HCT116 (cell line): ENCODE results near the gene CROT. TPM values are rescaled to one million over a fixed set of nuclear protein-coding genes. Genes with fewer than 3 reads are reported as not detected.

ENCODE experiments used
- ATAC-seq: fragments of 200-7000 bp; cut with Tn5 transposase; 2 replicates; pipeline ENCODE4 v1.9.1; 2020; ENCODE audit warnings: mild to moderate bottlenecking, moderate library complexity
- BruUV-seq: library from RNA; stranded (reverse); fragments of 400-500 nt; replicated peaks from 2 replicates; lab custom pipeline; 2021; lab: Mats Ljungman, UMichigan
- CTCF ChIA-PET: fragments of 300-600 bp; sonication (Branson Sonifier 250); formaldehyde crosslinking; loops from one replicate; lab custom pipeline; 2021; ENCODE audit warnings: antibody characterized with exemption; lab: Charles Lee
- POLR2A ChIA-PET: fragments of 300-600, 350-600 bp; sonication (Branson Sonifier 250); formaldehyde crosslinking; loops from one replicate; lab custom pipeline; 2021; ENCODE audit warnings: antibody characterized with exemption; lab: Charles Lee
- RAD21 ChIA-PET, 2 experiments: fragments of 300-600 bp; sonication (Branson Sonifier 250); formaldehyde crosslinking; loops; one replicate each; lab custom pipeline; 2023; ENCODE audit warnings: low total read pairs in 2 of 2; ENCODE audit not compliant: uncharacterized antibody in 2 of 2, unreplicated experiment in 2 of 2, low non-redundant PET in 1 of 2; lab: Charles Lee
- DNase-seq: peaks from one replicate; pipeline ENCODE4 v3.0.0-alpha.2; 2010; ENCODE audit warnings: low read depth, low spot score
- H2AFZ ChIP-seq: fragments of 200-600 bp; shearing (Covaris generic), sonication (generic); 2 replicates; pipeline ENCODE4 v1.6.1; 2017; ENCODE audit warnings: low read depth, mixed run types, mixed read lengths, antibody characterized with exemption, low read length; ENCODE audit not compliant: poor library complexity, severe bottlenecking
- H3K27ac ChIP-seq: 2 replicates; pipeline ENCODE4 v1.5.1; 2012; ENCODE audit warnings: low read depth, low read length
- H3K27me3 ChIP-seq: fragments of 200-600 bp; sonication (generic); 2 replicates; pipeline ENCODE4 v1.6.1; 2016; ENCODE audit warnings: mixed run types, low read length, mixed read lengths; ENCODE audit not compliant: insufficient read depth
- H3K36me3 ChIP-seq, 2 experiments: fragments of 200-500 bp in 1 of 2; fragments of 200-600 bp in 1 of 2; sonication (Bioruptor generic) in 1 of 2; sonication (generic) in 1 of 2; 2 replicates each; pipeline versions ENCODE4 v1.5.1 to v1.6.1; 2014 to 2016; ENCODE audit warnings: low read length in 2 of 2, inconsistent platforms in 1 of 2, mixed read lengths in 1 of 2, mixed run types in 1 of 2; ENCODE audit not compliant: insufficient read depth in 2 of 2, control insufficient read depth in 1 of 2
- H3K4me1 ChIP-seq, 2 experiments: fragments of 200-600 bp in 1 of 2; sonication (generic) in 1 of 2; 2 replicates each; pipeline versions ENCODE4 v1.5.1 to v1.6.1; 2012 to 2017; ENCODE audit warnings: low read length in 2 of 2, inconsistent platforms in 1 of 2, mild to moderate bottlenecking in 1 of 2, mixed read lengths in 1 of 2, mixed run types in 1 of 2, moderate library complexity in 1 of 2; ENCODE audit not compliant: insufficient read depth in 2 of 2, control insufficient read depth in 1 of 2
- H3K4me2 ChIP-seq: fragments of 200-600 bp; sonication (generic); 2 replicates; pipeline ENCODE4 v1.6.1; 2017; ENCODE audit warnings: mixed run types, low read length, mixed read lengths
- H3K4me3 ChIP-seq, 2 experiments: fragments of 200-600 bp in 1 of 2; sonication (generic) in 1 of 2; replicated peaks in 1 of 2; 2 replicates each; pipeline ENCODE4 v1.5.1; 2011 to 2016; ENCODE audit warnings: low read length in 2 of 2, control low read depth in 1 of 2, low read depth in 1 of 2, mild to moderate bottlenecking in 1 of 2, mixed read lengths in 1 of 2, mixed run types in 1 of 2
- H3K79me2 ChIP-seq: fragments of 200-600 bp; sonication (generic); 2 replicates; pipeline ENCODE4 v1.6.1; 2017; ENCODE audit warnings: mild to moderate bottlenecking, mixed run types, low read length, moderate library complexity, mixed read lengths; ENCODE audit not compliant: insufficient read depth
- H3K9ac ChIP-seq: fragments of 200-600 bp; sonication (generic); 2 replicates; pipeline ENCODE4 v1.6.1; 2016; ENCODE audit warnings: low read length, mixed read lengths
- H3K9me2 ChIP-seq: fragments of 200-600 bp; sonication (generic), shearing (Covaris generic); 2 replicates; pipeline ENCODE4 v1.6.1; 2017; ENCODE audit warnings: mixed run types, mild to moderate bottlenecking, moderate library complexity; ENCODE audit not compliant: insufficient read depth
- H3K9me3 ChIP-seq, 2 experiments: fragments of 200-500 bp in 1 of 2; fragments of 200-600 bp in 1 of 2; sonication (Bioruptor generic) in 1 of 2; sonication (generic) in 1 of 2; 2 replicates each; pipeline ENCODE4 v1.6.1; 2014 to 2017; ENCODE audit warnings: low read length in 2 of 2, mixed read lengths in 2 of 2, inconsistent platforms in 1 of 2, low read depth in 1 of 2, mild to moderate bottlenecking in 1 of 2, mixed run types in 1 of 2, moderate library complexity in 1 of 2; ENCODE audit not compliant: control insufficient read depth in 1 of 2, insufficient read depth in 1 of 2
- H4K20me1 ChIP-seq: fragments of 200-600 bp; sonication (generic), shearing (Covaris generic); 2 replicates; pipeline ENCODE4 v1.6.1; 2017; ENCODE audit warnings: mixed run types, mild to moderate bottlenecking, moderate library complexity; ENCODE audit not compliant: insufficient read depth
- CEBPB ChIP-seq: IDR thresholded peaks from 2 replicates; pipeline ENCODE4 v1.6.1; 2012; ENCODE audit warnings: low read depth
- FOSL1 ChIP-seq: IDR thresholded peaks from 2 replicates; pipeline ENCODE4 v1.6.1; 2012; ENCODE audit warnings: low read depth
- ZFX ChIP-seq: fragments of 450-650 bp; IDR thresholded peaks from 2 replicates; pipeline ENCODE4 v1.6.1; 2017
- ZNF274 ChIP-seq: fragments of 200-500 bp; sonication (Bioruptor generic); IDR thresholded peaks from 2 replicates; pipeline ENCODE4 v1.6.1; 2014; ENCODE audit warnings: mild to moderate bottlenecking, low read depth, low read length, inconsistent platforms
- intact Hi-C: fragments of 100-400 bp; cut with micrococcal nuclease; formaldehyde crosslinking; loops from 2 replicates; pipeline ENCODE4 v1.10.0; 2022
- total RNA-seq: library from RNA; stranded (reverse); gene quantifications from one replicate; pipeline ENCODE4 v1.2.1, GENCODE V29; 2021; ENCODE audit not compliant: unreplicated experiment
- TF ChIP-seq, protein P1 (sequence below): IDR thresholded peaks from 2 replicates; pipeline ENCODE4 v1.6.1; 2012

The CROT gene
- total RNA-seq, 1 experiment from 2014 or later, result 0.07 TPM

GRCh38 chr7:87445897-87446296 lies 100.4 kb downstream of the CROT start:
- DNase-seq, result no peak
- CTCF ChIA-PET, result no interaction called here
- Histone ChIP-seq H3K9me2 (no peaks in the 10 kb centered on the region), H3K9me3 (no peaks in the 10 kb centered on the region), H3K4me1 (no peaks in the 10 kb centered on the region), H3K4me2 (no peak overlapping the region), H3K27ac (no peak overlapping the region), H3K4me3 (no peak overlapping the region), H3K27me3 (no peaks in the 10 kb centered on the region), H3K36me3 (no peaks in the 10 kb centered on the region), H3K79me2 (no peaks in the 10 kb centered on the region), H3K9ac (no peak overlapping the region), H2AFZ (no peak overlapping the region), H4K20me1 (no peaks in the 10 kb centered on the region)
- intact Hi-C loops, result no loop called here
- BruUV-seq, result no TSS peak
- POLR2A ChIA-PET, result no interaction called here
- TF ChIP-seq FOSL1 (no peak), ZFX (no peak), ZNF274 (no peak), CEBPB (no peak)
- TF ChIP-seq, protein P1, sequence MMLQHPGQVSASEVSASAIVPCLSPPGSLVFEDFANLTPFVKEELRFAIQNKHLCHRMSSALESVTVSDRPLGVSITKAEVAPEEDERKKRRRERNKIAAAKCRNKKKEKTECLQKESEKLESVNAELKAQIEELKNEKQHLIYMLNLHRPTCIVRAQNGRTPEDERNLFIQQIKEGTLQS, result no peak
- ATAC-seq, result no peak
- RAD21 ChIA-PET, result no interaction called here

DNA sequence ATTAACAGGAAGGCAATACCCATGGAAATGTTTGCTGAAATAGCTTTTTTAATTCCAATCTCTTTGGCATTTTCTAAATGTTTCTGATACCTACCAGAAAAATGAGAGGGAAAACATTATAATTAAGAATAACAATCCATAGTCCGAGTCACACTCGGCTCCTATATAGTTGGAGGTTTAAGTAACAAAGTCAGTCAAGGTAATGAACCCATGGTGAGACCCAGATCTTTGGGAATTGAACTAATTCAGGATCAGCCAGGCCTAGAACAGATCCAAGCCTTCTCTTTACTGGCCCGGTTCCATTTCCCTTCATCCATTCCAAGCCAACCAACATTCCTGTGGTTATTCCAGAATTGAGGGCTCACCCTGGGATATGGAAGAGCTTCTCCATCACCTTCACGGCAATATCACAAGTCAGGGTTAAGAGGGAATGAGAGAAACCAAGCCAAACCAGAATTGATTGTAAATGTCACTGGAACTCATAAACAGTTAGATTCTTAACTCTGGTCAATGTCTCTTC lies 101.7 kb downstream of the CROT start:
- Histone ChIP-seq H3K4me1 (no peaks in the 10 kb centered on the region), H4K20me1 (no peaks in the 10 kb centered on the region), H3K79me2 (no peaks in the 10 kb centered on the region)
- TF ChIP-seq ZNF274, result no peak
- TF ChIP-seq, all 23 proteins: peak for 0
- intact Hi-C loops, result no loop called here
- no peak overlapping the region for H3K27ac ChIP-seq
- H2AFZ ChIP-seq, result no peak overlapping the region
- BruUV-seq, result no TSS peak
- no peaks in the 10 kb centered on the region for H3K9me3 ChIP-seq
- ChIA-PET RAD21 (no interaction called here), POLR2A (no interaction called here), CTCF (no interaction called here)
- H3K27me3 ChIP-seq, result no peaks in the 10 kb centered on the region
- H3K9ac ChIP-seq, result no peak overlapping the region
- H3K4me3 ChIP-seq, result no peak overlapping the region
- no peak for ATAC-seq
- no peak for DNase-seq
- no peaks in the 10 kb centered on the region for H3K9me2 ChIP-seq
- no peak overlapping the region for H3K4me2 ChIP-seq
- no peaks in the 10 kb centered on the region for H3K36me3 ChIP-seq
